Measurements from ENCODE around the gene PANK4. TPM values are rescaled to one million over a fixed set of nuclear protein-coding genes. Genes with fewer than 3 reads are reported as not detected.
"Not testable (repeated sequence)": the region's sequence is repeated elsewhere in the genome, so short reads cannot be mapped to it uniquely, and the experiment has no call there.

Gene PANK4
- total and polyA plus RNA-seq, 10 of the 15 experiments (the other 5 are each of a cell fraction or from before 2014, with no cell fraction given): 0.35 to 38.0 (median 18.6) TPM

DNA sequence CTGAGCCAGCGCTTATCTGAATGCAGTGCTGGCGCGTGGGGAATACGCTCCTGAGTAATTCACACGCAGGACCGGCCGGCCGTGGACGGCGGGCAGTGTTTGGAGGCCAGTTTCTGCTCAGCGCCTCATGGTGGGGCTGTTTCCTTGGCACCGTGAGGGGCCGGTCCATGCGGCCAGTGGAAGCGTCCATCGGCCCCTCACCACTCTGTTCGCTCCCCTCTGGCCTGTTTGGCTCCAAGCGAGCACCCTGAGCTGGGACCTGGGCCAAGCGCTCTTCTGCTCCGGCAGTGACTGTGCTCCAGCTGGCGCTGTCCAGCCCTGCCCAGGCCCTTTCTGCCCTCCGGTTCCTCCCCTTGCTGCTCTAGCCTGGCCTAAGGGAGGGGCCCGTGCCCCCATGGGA lies 66.6 kb downstream of the PANK4 start (continued):
- TF ChIP-seq, protein P1, sequence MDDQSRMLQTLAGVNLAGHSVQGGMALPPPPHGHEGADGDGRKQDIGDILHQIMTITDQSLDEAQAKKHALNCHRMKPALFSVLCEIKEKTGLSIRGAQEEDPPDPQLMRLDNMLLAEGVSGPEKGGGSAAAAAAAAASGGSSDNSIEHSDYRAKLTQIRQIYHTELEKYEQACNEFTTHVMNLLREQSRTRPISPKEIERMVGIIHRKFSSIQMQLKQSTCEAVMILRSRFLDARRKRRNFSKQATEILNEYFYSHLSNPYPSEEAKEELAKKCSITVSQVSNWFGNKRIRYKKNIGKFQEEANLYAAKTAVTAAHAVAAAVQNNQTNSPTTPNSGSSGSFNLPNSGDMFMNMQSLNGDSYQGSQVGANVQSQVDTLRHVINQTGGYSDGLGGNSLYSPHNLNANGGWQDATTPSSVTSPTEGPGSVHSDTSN (IDR thresholded peaks at IDR 0.05; ENCODE audit: insufficient replicate concordance, low read depth, low read length): no peak
- TF ChIP-seq, protein P2, sequence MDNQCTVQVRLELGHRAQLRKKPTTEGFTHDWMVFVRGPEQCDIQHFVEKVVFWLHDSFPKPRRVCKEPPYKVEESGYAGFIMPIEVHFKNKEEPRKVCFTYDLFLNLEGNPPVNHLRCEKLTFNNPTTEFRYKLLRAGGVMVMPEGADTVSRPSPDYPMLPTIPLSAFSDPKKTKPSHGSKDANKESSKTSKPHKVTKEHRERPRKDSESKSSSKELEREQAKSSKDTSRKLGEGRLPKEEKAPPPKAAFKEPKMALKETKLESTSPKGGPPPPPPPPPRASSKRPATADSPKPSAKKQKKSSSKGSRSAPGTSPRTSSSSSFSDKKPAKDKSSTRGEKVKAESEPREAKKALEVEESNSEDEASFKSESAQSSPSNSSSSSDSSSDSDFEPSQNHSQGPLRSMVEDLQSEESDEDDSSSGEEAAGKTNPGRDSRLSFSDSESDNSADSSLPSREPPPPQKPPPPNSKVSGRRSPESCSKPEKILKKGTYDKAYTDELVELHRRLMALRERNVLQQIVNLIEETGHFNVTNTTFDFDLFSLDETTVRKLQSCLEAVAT (IDR thresholded peaks at IDR 0.05): no peak

GRCh38 chr1:2459102-2459753 lies 67.2 kb downstream of the PANK4 start:
- H3K79me2 ChIP-seq (ENCODE audit: control insufficient read depth, insufficient read depth, low read length); POLR2A ChIA-PET; H3K4me2 ChIP-seq (ENCODE audit: control insufficient read depth, insufficient read depth); H4K20me1 ChIP-seq (ENCODE audit: control insufficient read depth, insufficient read depth); H3K9ac ChIP-seq (ENCODE audit: control insufficient read depth, insufficient read depth, low read length); H2AFZ ChIP-seq (ENCODE audit: control insufficient read depth, low read depth, low read length); BruUV-seq (replicated peaks); H3K9me3 ChIP-seq (replicated peaks; ENCODE audit: control insufficient read depth, insufficient read depth, low read length); H3K4me1 ChIP-seq (ENCODE audit: control insufficient read depth, insufficient read depth, low read length); H3K27me3 ChIP-seq (replicated peaks in 1 of 2; ENCODE audit: control insufficient read depth in 2 of 2, insufficient read depth in 2 of 2, low read length in 1 of 2); SMC1A ChIA-PET (ENCODE audit: uncharacterized antibody, unreplicated experiment); H3K36me3 ChIP-seq (ENCODE audit: control insufficient read depth in 2 of 2, insufficient read depth in 2 of 2, low read length in 1 of 2); in situ Hi-C loops (cut with MboI); DNase-seq (ENCODE audit: low read depth, low spot score); ATAC-seq; H3K4me3 ChIP-seq; H3K27ac ChIP-seq (ENCODE audit: control insufficient read depth, insufficient read depth); RAD21 ChIA-PET (ENCODE audit: unreplicated experiment); FAIRE-seq; CTCF ChIA-PET; intact Hi-C loops (cut with micrococcal nuclease; ENCODE audit: unreplicated experiment): not testable (repeated sequence)
- WGBS (ENCODE audit: insufficient coverage, insufficient replicate concordance, low lambda C conversion rate, missing lambda C conversion rate): 37% methylated on average over 10 of the region's 16 CpGs

Measured in GM12878 (cell line).